ENCODE results near the gene VCP.

Gene VCP

GRCh38 chr9:35072461-35073278, at the start of gene VCP:
Gene VCP, minus strand, starts transcription at chr9:35072625. Its CDS starts 272 bp downstream, at chr9:35072353.
- peak; percentile 92 to 98 for DNase-seq

DNA sequence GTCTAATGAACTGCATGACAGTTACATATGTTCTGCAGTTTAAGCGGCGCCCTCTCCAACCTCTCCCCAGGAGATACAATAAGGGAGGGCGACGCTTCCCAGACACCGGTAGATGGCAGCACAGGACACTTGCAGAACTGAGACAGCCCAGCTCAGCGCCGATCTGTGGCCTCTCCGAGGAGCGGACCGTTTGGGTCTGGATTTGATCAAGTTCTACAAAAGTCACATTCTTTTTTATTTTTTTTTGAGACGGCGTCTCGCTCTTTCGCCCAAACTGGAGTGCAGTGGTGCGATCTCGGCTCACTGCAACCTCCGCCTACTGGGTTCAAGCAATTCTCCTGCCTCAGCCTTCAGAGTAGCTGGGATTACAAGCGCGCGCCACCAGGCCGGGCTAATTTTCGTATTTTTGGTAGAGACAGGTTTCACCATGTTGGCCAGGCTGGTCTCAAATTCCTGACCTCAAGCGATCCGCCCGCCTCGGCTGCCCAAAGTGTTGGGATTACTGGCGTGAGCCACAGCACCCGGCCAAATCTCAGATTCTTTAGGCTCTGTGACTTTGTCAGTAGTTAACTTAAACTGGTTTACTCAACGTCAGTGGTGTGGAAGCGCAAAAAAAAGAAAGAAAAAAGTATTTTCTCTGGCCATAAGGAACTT, 44.6 kb upstream of the VCP start:
- peak; percentile 72 to 85 for DNase-seq

DNA sequence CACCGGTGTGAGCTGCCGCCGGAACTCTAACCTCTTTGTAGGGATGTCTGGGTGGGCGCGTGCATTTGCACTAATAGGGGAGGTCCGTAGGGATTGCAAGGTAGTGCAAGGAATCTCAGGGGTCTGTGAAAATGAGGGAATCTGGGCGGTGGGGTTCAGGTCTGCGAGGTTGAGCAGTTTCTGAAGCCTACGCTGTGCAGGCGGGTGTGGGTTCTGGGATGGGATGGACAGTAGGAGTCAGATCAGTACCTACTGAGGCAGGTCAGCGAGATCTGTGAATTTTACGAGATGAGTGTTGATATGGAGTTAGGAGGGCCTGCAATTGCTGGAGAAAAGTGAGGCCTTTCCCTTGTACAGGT, 44.1 kb upstream of the VCP start:
- DNase-seq, result no peak

DNA sequence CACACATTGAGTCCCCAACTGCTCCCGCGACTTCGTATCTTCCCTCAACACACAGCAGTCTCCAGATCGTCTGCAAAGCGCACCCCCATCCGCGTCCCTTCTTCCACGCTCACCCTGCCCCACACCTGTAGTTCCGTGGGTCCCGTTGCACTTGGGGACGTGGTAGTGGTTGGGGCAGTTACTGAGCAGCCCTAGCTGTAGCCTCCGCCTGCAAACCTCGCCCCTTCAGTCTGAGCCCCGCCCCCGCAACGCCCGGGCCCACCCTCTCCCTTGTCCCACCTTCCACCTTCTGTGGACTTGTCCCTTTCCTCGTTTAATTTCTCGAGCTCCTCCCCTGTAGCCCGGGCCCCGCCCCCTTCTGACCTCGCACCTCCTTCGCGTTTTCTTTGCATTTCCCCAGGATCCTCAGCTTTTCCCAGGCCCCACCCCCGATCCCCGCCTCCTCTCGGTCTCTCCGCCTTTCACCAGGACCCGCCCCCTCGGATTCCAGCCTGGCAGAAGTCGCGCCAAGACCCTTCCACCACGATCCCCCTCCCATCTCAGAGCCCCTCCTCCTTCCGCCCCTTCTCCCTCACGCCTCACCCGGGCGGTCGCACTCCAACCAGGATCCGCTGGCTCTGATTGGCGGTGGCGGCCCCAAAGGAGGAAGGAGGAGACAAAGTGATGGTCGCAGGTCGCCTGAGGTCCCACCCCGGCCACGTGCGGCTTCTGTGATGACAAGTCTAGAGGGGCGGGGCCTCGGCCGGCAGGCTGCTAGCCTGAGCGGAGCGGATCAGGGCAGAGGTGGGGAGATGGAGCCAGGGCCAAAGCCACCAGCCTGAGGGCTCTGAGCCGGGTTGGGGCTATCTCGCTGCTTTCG, 43.5 kb upstream of the VCP start, which contains the start of gene ATOSB:
TSS of gene ATOSB (minus strand) at position 183 of the 859 bp plus-strand sequence. CDS start 7,588 bp downstream, outside the sequence.
- peak; percentile 87 to 89 for DNase-seq

DNA sequence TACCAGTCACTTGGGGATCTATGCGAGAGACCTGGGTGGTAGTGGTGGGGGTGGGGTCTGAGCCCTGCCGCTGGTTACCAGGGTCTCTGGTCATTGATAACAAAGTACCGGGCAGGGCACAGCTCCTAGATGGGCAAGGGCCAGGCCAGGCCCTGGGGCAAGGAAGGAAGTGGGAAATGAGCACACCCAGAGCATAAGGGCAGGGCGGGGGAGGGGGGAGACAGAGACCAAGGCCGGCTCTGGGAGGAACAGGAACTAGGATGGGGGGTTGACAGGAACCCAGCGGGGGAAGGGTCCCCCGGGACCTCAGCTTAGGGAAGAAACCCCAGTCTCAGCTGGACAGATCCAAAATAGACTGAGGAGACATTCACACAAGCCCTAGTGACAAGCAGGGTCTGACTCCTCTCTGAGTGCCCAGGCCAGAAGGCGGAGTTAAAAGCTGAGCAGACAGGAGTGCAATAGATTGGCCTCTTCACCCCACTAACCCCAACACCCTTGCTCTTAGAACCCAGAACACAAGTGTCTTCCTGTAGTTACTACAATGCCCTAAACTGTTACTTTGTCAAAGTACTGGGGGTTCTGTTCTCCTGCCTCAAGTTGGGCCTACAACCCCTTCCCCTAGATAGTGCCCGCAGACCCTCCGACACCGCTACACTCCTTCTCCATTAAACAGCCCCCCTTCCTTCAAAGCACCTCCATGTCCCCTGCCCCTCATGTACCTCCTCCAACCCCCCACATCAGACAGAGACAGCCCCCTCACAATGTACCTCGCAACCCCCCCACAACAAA, 42.6 kb upstream of the VCP start:
- no peak for DNase-seq

DNA sequence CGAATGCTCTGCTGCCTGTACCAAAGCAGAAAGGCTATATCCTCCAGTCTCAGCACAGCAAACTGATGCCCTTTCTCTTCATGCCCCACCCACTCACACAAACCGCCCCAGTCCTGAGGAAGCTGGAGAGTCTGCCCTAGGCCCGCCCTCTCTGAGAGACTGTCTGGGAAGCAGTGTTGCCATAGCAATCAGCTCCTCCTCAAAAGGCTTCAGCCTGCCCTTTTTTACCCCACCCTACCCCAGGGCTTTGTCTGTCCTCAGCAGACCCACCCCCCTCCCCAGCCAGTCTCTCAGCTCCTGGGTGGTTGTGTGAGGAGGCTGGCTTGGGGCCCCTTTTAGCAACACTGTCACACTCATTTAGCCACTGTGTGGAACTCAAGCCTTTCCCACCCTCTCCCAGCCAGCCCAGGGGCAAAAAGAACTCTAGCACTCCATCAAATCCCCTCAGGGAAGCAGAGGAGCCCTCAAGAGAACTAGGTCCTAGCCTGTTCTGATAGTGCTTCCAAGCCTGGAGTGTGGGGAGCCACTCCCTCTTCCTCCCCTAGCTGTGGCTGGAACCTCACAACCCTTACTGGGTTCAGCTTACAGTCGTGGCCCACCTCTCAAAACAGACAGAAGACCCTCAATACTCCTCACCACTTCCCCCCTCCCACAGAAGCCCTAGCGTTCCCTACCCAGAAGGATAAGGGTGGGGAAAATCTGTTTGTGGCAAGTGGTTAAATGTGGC, 41.9 kb upstream of the VCP start:
- peak; percentile 41 to 69 for DNase-seq

DNA sequence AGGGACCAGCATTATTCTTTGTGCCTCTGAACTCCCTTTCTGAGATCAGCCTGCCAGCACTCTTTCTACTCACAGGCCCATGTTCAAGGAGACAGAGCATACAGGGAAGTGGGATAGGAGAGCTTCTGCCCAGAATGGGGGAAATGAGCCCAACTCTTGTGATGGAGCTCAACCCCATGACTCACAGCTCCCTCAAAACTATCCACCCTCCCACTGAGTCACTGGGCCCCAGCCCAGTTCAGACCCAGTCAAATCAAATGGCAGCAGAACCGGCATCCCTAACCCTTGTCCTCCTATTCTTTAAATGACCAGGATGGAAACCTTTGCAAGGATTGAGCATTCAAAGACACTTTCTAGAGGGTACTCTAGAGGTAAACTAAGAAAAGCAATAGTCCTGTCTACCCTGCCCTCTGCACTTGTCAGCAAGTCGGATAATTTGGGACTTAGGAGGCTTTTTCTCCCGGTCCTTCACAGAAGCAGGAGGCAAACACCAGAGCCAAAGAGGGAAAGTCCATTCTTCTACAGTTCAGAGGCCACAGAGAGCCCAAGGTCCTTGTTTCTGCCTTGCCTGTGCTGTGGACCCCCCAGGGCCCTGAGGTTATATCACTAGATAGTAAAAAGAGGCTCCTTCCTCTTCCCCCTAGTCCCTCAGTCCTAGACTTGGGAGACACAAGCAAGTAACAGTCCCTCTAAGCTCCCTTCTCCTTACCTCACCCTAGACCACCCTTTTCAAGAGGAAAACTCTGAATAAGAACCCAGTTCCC, 40.0 kb upstream of the VCP start:
- no peak for DNase-seq

DNA sequence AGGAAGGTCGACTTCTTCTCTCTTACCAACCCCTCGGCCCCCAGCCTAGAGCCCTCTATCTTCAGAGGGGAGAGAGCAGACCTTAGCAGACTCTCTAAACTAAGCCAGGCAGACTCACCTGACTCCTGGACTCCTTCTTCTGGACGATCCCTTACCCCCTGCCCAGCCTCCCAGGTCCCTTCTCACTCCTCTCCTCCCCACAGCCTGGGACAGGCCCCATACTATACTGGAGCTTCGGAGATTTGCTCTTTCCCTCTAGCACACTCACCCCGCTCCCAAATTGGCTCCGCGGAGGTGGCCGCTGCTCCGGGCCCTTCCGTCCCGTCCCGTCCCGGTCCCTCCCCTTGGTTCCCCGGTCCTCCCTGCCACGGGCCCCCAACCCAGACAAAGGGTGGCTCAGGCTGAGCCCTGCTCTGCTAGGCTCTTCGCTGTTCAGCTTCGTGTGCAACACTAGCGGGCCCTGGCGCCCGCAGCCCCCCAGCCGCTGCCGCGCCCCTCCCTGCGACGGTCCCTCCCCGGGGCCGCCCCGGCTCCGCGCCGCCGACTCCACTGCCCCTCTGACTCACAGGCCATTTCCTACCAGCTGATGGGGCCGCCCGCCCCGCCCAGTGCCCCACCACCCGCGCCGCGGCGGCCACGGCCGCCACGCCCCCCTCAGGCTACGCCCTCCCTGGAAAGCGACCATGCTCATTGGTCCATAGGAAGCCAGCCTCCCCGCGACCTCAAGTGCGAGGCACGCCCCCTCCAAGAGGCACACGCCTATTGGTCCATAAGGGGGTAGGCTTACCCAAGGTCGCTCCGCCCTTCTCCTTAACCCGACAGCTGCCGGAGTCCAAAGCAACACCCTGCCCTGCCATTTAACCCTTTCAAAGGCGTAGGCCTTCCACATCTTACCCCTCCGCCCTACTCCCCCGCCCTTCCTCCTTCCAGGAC, 38.8 kb upstream of the VCP start:
- peak; percentile 93 to 96 for DNase-seq

- DNase-seq, result no peak
These were observed 37.9 kb upstream of the VCP start for GRCh38 chr9:35110327-35110761.

GRCh38 chr9:35108946-35109575, 36.6 kb upstream of the VCP start:
- DNase-seq, result no peak

- DNase-seq, result no peak
These were observed 36.0 kb upstream of the VCP start for GRCh38 chr9:35108461-35108860.

- no peak for DNase-seq
These were observed 35.2 kb upstream of the VCP start for GRCh38 chr9:35107297-35108290.

DNA sequence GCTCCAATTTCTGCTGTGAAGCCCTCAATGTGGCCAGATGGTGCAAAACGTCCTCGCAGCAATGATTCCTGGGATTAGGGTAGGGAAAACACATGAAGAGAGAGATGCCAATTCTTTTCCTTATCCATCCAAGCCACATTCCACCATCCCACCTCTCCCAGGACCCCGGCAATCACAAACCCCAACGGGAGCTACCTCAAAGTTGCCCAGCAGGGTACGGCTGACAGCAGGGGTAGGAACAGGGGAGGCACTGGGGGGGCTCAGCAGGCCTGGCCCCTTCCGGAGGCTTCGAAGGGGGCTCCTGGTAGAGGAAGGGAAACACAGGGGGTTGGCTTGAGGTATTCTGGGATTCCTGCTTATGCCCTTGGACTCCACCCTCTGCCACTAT, 33.9 kb upstream of the VCP start:
- no peak for DNase-seq

DNA sequence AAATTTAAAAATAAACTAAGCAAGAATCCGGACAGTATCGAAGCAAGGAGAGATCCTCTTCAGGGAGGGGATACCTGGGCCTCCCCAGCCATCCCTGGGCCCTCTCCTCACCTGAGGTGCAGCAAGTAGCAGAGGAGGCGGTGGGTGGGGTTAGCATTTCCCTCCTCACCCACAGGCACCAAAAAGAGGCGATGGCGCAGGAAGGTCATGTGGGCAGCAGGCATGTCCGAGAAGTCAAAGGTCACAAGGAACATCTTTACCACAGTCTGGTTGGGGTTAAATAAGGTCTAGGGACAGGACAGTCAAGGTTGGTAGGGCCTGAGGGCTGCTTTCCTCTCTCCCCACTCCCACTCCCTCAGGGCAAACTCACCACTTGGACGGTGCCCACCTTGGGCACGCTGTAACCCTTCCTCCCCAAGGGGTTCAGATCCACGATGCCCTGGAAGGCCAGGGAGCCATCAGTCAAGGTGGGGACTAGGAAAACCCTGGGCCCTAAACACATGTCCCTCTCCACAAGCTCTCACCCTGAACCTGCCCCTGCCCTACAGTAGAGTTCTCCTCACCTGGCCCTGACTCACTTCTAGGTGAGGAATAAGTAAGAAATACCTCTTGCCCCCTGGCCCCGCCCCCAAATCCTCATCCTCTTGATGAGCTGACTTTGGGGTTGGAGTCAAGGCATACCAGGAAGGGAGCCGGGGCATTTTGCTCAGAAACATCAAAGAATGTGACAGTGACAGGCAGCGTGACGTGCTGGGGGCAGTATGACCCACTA, 33.3 kb upstream of the VCP start:
- no peak for DNase-seq

GRCh38 chr9:35105126-35105525, 32.7 kb upstream of the VCP start:
- DNase-seq, result no peak

DNA sequence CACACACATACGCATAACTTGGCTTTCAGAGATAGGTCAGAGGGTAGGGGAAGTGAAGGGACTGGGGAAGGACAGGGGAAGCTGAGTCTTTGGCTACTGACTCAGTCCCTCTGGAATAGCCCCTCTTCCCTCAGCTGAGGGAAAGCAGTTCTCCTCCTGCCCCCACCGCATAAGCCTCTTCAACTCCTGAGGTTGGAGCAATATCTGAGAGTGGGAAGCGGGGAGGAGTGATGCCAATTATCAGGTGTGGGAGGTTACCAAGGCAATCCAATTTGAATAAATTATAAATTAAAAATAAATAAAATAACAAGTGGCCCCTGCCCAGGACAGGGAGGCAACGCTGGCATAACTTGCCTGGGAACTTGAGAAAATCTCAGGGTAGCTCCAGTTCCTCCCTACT, 32.2 kb upstream of the VCP start:
- no peak for DNase-seq

DNA sequence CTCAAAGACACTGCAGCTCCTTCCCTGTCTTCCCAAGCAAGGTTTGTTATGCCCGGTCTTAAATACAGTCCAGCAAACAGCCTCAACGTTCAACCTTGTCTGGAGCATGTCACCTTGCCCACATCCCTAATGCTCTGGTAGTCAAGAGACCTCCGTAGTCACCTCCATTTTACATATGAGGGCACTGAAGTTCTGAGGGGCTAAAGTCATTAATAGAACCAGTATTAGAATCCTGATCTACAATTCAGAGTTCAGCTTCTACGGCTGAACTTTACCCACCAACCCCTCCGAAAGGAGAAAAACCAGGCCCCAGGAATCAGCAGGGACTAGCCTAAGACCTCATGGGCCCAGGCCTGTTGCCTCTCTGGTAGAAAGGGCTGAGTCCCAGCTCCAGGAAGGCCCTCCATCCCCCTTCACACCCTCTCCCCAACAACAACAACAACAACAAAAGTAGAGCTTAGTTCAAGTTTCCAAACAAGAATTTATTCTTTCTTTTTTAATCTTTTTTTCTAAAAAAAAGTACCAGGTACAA, 31.3 kb upstream of the VCP start:
- no peak for DNase-seq
